HG02884 (cell line): ENCODE results near the gene SDC1.

Experiments used
- ATAC-seq: cut with Tn5 transposase; IDR thresholded peaks from one replicate; pipeline ENCODE4 v1.9.1; 2021; ENCODE audit warnings: mild to moderate bottlenecking, moderate library complexity; ENCODE audit not compliant: unreplicated experiment

SDC1 gene

DNA sequence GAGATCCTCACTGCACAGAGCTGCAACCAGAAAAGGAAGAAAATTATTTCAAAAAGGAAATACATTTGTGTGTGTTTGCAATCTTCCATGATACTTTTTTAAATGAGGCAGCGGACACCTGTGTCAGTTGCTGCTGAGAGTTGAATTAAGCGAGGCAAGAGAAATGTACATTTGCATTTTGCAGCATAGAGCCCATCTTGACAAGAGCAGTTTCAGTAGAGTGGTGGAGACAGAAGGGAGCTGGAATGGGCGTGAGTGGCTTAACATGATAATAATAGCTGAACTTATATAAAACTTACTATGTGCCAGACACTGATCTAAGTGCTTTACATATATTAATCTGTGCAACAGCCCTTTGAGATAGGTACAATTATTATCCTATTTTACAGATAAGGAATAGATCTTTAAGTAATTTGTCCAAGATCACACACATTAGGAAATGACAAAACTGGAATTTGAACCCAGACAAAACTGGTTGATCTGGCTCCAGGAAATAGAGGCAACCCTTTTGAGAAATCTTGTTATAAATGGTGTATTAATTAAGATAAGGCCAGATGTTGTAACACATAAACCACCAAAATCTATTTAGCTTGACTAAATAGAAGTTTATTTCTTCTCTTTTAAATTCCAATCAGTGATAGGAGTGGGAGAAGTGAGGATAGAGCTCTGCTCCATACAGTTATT, 68.7 kb downstream of the SDC1 start:
- ATAC-seq: no peak

DNA sequence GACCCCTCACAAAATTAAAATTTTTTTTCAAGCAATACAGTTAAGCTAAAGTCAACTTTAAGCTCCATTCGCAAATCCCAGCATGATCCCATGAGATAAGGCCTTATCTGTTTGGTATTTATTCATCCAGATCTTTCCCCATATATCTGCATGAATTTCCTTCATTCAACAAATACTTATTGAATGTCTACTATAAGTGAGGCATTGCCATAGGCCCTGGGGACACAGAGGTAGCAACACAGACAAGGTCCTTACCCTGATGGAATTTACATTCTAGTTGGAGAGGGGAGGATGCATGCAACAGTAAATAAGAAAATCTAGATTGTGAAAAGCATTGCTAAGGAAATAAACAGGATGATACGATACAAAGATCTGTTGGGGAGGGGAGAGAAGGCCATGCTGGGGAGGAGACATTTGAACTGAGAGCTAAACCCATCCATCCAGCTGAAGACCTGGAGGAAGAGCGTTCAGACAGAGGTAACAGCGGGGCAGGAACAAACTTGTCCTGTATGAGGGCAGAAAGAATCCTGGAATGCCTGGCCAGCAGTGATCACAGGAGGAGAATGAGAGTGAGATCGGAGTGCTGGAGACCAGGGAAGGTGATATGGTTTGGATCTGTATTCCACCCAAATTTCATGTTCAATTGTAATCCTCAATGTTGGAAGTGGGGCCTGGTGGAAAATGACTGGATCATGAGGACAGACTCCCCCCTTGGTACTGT, 71.6 kb downstream of the SDC1 start:
- no peak for ATAC-seq

DNA sequence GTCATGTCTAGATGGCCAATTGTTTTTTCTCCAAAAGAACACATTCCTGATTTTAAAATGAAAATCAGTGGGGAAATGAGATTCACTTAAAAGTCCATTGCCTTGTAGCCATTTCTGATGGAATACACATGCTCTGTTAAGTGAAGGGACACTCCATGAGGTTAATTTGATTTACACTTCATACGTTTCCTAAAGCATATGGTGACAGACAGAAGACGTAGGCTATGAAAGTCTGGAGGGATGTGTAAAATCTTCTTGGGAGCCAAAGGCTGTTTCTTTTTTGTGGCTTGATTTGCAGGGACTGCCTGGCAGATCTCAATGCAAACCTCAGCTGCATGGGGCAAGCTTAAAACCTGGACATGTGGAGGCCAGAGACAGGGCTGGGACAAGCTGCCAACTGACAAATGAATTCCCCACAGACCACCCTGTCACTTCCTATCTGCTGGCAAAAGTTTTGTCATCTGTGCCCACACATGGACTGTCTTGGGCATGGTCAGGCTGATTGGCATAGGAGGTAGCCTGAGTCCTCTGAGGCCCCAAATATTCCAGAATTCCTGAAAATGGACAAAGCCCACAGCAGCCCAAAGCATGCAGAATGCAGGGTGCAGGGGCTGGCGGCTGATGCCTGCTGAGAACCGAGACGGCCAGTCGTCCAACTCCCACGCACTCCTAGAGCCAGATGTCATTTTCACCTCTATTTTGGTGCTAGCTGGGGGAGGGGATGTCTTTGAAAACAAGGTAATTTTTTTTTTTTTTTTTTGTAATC, 73.9 kb downstream of the SDC1 start:
- ATAC-seq: peak; percentile 58
